ENCODE measurements around the gene AGBL4. TPM values are rescaled to one million over a fixed set of nuclear protein-coding genes. Genes with fewer than 3 reads are reported as not detected.

AGBL4 gene
- total RNA-seq, 6 experiments from 2014 or later: 0.06 to 1.8 (median 0.93) TPM

GRCh38 chr1:48953617-48954016, 1070.1 kb downstream of the AGBL4 start:
- ATAC-seq (no peak), DNase-seq (no peak)
- 76% methylated on average over 3 of the region's 3 CpGs for WGBS (ENCODE audit: insufficient coverage, low coverage, low lambda C conversion rate, missing lambda C conversion rate)

GRCh38 chr1:48948562-48948961, 1075.2 kb downstream of the AGBL4 start:
- Histone ChIP-seq H3K9me3 (no peaks in the 10 kb centered on the region), H3K4me3 (no peak overlapping the region), H3K27ac (no peak overlapping the region), H3K36me3 (no peaks in the 10 kb centered on the region), H3K4me1 (peaks cover 0 to 8% (median 0%) of the 10 kb centered on the region in 4 donors), H3K27me3 (no peaks in the 10 kb centered on the region)
- intact Hi-C loops (cut with DNase I): no loop called here
- 67% methylated on average over 1 of the region's 1 CpG for WGBS (ENCODE audit: insufficient coverage, low coverage, low lambda C conversion rate, missing lambda C conversion rate)
- DNase-seq (no peak), ATAC-seq (no peak)
- TF ChIP-seq CTCF (IDR thresholded peaks at IDR 0.05) (no peak), POLR2A (IDR thresholded peaks at IDR 0.05) (no peak)

More at GRCh38 chr1:48953617-48954016, 1070.1 kb downstream of the AGBL4 start:
- H3K4me3 ChIP-seq: no peak overlapping the region
- intact Hi-C loops (cut with DNase I): no loop called here
- H3K4me1 ChIP-seq: peaks cover 0 to 9% (median 0%) of the 10 kb centered on the region in 4 donors
- H3K9me3 ChIP-seq: no peaks in the 10 kb centered on the region
- no peaks in the 10 kb centered on the region for H3K36me3 ChIP-seq
- TF ChIP-seq CTCF (IDR thresholded peaks at IDR 0.05) (no peak), POLR2A (IDR thresholded peaks at IDR 0.05) (no peak)
- H3K27ac ChIP-seq: no peak overlapping the region
- H3K27me3 ChIP-seq: no peaks in the 10 kb centered on the region

GRCh38 chr1:48947761-48948537, 1075.8 kb downstream of the AGBL4 start:
- TF ChIP-seq POLR2A (IDR thresholded peaks at IDR 0.05): no peak
- TF ChIP-seq CTCF (IDR thresholded peaks at IDR 0.05): no peak
- H3K4me1 ChIP-seq: peaks cover 0 to 8% (median 0%) of the 10 kb centered on the region in 4 donors
- WGBS (ENCODE audit: insufficient coverage, low coverage, low lambda C conversion rate, missing lambda C conversion rate): 69% methylated on average over 13 of the region's 13 CpGs
- H3K4me3 ChIP-seq: no peak overlapping the region
- intact Hi-C loops (cut with DNase I): no loop called here
- no peaks in the 10 kb centered on the region for H3K9me3 ChIP-seq
- no peak overlapping the region for H3K27ac ChIP-seq
- no peaks in the 10 kb centered on the region for H3K36me3 ChIP-seq
- ATAC-seq (no peak), DNase-seq (no peak)
- H3K27me3 ChIP-seq: no peaks in the 10 kb centered on the region

GRCh38 chr1:48946070-48946469, 1077.7 kb downstream of the AGBL4 start:
- Histone ChIP-seq H3K27me3 (no peaks in the 10 kb centered on the region), H3K36me3 (no peaks in the 10 kb centered on the region), H3K4me1 (peaks cover 0 to 8% (median 0%) of the 10 kb centered on the region in 4 donors), H3K27ac (no peak overlapping the region), H3K9me3 (no peaks in the 10 kb centered on the region), H3K4me3 (no peak overlapping the region)
- TF ChIP-seq CTCF (IDR thresholded peaks at IDR 0.05) (no peak), POLR2A (IDR thresholded peaks at IDR 0.05) (no peak)
- whole genome bisulfite sequencing (ENCODE audit: insufficient coverage, low coverage, low lambda C conversion rate, missing lambda C conversion rate): 30% methylated on average over 2 of the region's 2 CpGs
- intact Hi-C loops (cut with DNase I): no loop called here
- ATAC-seq (peak; percentile 89 to 95 (median 93)), DNase-seq (no peak)
